ENCODE data around the gene LRRC8C.

DNA sequence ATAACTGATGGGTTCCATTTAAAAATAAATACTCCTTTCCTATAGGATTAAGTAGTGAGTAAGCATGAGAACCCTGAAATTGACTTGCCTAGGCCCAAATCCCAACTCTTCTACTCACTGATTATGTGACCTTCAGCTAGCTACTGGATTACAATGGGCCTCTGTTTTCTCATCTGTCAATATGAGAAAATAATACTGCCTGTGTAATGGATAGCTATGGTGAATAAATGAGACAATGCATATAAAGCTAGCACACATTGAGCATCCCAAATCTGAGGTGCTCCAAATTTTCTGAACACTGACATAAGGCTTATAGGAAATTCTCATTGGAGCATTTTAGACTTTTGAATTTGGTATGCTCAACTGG is 5.3 kb upstream of the LRRC8C start:
- TF ChIP-seq, protein P1, sequence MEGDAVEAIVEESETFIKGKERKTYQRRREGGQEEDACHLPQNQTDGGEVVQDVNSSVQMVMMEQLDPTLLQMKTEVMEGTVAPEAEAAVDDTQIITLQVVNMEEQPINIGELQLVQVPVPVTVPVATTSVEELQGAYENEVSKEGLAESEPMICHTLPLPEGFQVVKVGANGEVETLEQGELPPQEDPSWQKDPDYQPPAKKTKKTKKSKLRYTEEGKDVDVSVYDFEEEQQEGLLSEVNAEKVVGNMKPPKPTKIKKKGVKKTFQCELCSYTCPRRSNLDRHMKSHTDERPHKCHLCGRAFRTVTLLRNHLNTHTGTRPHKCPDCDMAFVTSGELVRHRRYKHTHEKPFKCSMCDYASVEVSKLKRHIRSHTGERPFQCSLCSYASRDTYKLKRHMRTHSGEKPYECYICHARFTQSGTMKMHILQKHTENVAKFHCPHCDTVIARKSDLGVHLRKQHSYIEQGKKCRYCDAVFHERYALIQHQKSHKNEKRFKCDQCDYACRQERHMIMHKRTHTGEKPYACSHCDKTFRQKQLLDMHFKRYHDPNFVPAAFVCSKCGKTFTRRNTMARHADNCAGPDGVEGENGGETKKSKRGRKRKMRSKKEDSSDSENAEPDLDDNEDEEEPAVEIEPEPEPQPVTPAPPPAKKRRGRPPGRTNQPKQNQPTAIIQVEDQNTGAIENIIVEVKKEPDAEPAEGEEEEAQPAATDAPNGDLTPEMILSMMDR (IDR thresholded peaks at IDR 0.05; ENCODE audit: borderline replicate concordance, extremely low read depth, low read length, poor library complexity, severe bottlenecking): no peak
- no peak for TF ChIP-seq EZH2 (IDR thresholded peaks at IDR 0.05; ENCODE audit: borderline replicate concordance, low read depth, low read length, severe bottlenecking)
